Tibial artery (tissue), 4 donors: ENCODE results near the gene CYP51A1.
"Not testable (repeated sequence)": the region's sequence is repeated elsewhere in the genome, so short reads cannot be mapped to it uniquely, and the experiment has no call there.

Experiments
- DNase-seq, 2 donors: peaks; one replicate each; pipeline ENCODE4 v3.0.0-alpha.2; 2019
- H3K27ac ChIP-seq, 2 donors: fragments of 200-600 bp; sonication (generic) in 1 of 2; 1 replicate in 1 of 2; 2 replicates in 1 of 2; pipeline ENCODE4 v1.5.1; 2018 to 2019; ENCODE audit warnings: mild to moderate bottlenecking in 1 of 2
- H3K27me3 ChIP-seq, 2 donors: fragments of 200-600 bp; sonication (generic) in 1 of 2; one replicate each; pipeline versions ENCODE4 v1.5.1 to v1.6.0; 2016 to 2019
- H3K36me3 ChIP-seq, 3 donors: fragments of 200-600 bp; sonication (generic) in 2 of 3; one replicate each; pipeline ENCODE4 v1.5.1; 2016 to 2019; ENCODE audit warnings: mild to moderate bottlenecking in 2 of 3
- H3K4me1 ChIP-seq, 4 donors: fragments of 200-600 bp; sonication (generic) in 2 of 4; 1 replicate in 3 of 4; 2 replicates in 1 of 4; pipeline ENCODE4 v1.5.1; 2016 to 2019
- H3K4me3 ChIP-seq, 2 donors: fragments of 200-600 bp; sonication (generic) in 1 of 2; 1 replicate in 1 of 2; 2 replicates in 1 of 2; pipeline ENCODE4 v1.5.1; 2018 to 2019; ENCODE audit warnings: mild to moderate bottlenecking in 2 of 2
- H3K9me3 ChIP-seq, 3 donors: fragments of 200-600 bp; sonication (generic) in 1 of 3; one replicate each; pipeline ENCODE4 v1.5.1; 2016 to 2019
- intact Hi-C: fragments of 100-400 bp; cut with DNase I; formaldehyde crosslinking; loops from one replicate; pipeline ENCODE4 v1.15.0; 2023; ENCODE audit warnings: low total_unique reads
- TF ChIP-seq, protein P1 (sequence below), 2 experiments: fragments of 200-600 bp in 1 of 2; fragments of 450-650 bp in 1 of 2; IDR thresholded peaks; one replicate each; pipeline ENCODE4 v1.5.1; 2017 to 2019; ENCODE audit warnings: antibody characterized with exemption in 2 of 2, mild to moderate bottlenecking in 1 of 2, moderate library complexity in 1 of 2

The CYP51A1 gene

DNA sequence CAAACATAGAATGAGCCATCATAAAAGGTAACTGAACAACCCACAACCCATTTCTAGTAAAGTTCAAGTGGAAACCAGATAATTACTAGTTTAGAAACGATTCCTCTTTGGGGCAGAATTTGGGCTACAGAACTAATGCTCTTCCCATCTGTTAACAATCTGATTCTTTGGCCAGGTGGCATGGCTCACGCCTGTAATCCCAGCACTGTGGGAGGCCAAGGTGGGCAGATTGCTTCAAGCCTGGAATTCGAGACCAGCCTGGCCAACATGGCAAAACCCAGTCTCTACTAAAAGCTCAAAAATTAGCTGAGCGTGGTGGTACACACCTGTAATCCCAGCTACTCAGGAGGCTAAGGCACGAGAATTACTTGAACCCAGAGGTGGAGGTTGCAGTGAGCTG, 18.5 kb downstream of the CYP51A1 start:
- intact Hi-C loops = no loop called here
- Histone ChIP-seq H3K27me3 (no peaks in the 10 kb centered on the region), H3K27ac (no peak overlapping the region), H3K4me1 (no peaks in the 10 kb centered on the region), H3K9me3 (no peaks in the 10 kb centered on the region), H3K4me3 (no peak overlapping the region), H3K36me3 (peaks cover 25 to 51% (median 29%) of the 10 kb centered on the region in 3 donors)
- no peak for DNase-seq
- TF ChIP-seq, protein P1, sequence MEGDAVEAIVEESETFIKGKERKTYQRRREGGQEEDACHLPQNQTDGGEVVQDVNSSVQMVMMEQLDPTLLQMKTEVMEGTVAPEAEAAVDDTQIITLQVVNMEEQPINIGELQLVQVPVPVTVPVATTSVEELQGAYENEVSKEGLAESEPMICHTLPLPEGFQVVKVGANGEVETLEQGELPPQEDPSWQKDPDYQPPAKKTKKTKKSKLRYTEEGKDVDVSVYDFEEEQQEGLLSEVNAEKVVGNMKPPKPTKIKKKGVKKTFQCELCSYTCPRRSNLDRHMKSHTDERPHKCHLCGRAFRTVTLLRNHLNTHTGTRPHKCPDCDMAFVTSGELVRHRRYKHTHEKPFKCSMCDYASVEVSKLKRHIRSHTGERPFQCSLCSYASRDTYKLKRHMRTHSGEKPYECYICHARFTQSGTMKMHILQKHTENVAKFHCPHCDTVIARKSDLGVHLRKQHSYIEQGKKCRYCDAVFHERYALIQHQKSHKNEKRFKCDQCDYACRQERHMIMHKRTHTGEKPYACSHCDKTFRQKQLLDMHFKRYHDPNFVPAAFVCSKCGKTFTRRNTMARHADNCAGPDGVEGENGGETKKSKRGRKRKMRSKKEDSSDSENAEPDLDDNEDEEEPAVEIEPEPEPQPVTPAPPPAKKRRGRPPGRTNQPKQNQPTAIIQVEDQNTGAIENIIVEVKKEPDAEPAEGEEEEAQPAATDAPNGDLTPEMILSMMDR (IDR thresholded peaks at IDR 0.05) = no peak

DNA sequence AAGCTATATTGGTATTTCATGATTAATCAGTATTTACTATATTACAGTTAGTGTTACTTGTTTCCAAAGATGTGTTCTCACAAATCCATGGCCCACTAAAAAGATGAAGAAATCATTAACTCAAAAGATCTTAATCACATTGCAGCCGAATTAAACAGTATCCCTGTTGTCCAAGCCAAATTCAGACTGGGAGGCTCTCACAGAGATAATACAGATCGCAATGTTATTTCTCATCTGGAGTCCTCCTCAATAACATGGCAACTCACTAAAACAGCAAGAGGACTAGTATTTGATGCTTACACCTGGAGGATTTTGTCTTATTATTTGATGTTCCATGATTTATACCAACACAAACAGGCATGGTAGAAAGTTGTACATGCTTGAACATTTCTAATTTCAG, 23.4 kb downstream of the CYP51A1 start:
- H3K4me3 ChIP-seq = no peak overlapping the region
- peaks cover 14 to 68% (median 29%) of the 10 kb centered on the region in 3 donors for H3K36me3 ChIP-seq
- DNase-seq = no peak
- H3K9me3 ChIP-seq = no peaks in the 10 kb centered on the region
- intact Hi-C loops = no loop called here
- H3K27me3 ChIP-seq = no peaks in the 10 kb centered on the region
- H3K4me1 ChIP-seq = no peaks in the 10 kb centered on the region
- H3K27ac ChIP-seq = no peak overlapping the region
- TF ChIP-seq, protein P1 (IDR thresholded peaks at IDR 0.05) = no peak

DNA sequence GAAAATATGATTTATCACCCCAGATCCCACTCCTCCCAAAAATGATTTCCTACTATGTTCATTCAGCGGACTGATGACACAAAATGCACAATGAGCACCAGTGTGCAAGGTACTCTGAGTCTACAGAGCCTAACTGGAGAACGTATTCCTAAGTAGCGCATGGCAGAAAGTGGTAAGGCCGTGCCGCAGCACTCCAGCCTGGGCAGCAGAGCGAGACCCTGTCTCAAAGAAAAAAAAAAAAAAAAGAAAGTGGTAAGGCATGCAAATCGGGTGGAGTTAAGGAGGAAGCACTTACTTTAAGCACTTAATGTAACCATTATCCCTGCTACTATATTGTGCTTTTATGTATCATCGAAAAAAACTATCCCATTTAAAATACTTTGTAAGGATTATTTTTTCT, 25.5 kb downstream of the CYP51A1 start:
- Histone ChIP-seq H3K27ac (no peak overlapping the region), H3K27me3 (no peaks in the 10 kb centered on the region), H3K4me3 (no peak overlapping the region), H3K4me1 (no peaks in the 10 kb centered on the region), H3K36me3 (peaks cover 20 to 72% (median 42%) of the 10 kb centered on the region in 3 donors), H3K9me3 (no peaks in the 10 kb centered on the region)
- intact Hi-C loops = no loop called here
- no peak for DNase-seq
- TF ChIP-seq, protein P1 (IDR thresholded peaks at IDR 0.05) = no peak

DNA sequence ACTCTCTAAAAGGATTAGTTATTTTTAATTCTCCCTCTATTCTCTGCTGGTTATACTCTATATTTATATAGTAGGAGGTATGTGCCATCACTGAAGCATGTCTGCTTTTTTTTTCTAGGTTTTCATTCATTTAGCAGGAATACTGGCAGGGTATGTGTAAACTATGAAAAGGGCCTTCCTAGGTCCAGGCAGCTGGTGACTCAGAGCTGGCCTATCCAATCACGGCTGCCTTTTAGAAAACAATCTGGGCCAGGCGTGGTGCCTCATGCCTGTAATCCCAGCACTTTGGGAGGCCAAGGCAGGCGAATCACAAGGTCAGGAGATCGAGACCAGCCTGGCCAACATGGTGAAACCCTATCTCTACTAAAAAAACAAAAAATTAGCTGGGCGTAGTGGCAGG, 31.4 kb downstream of the CYP51A1 start:
- H3K36me3 ChIP-seq = peaks cover 58 to 95% (median 76%) of the 10 kb centered on the region in 3 donors
- intact Hi-C loops = not testable (repeated sequence)

DNA sequence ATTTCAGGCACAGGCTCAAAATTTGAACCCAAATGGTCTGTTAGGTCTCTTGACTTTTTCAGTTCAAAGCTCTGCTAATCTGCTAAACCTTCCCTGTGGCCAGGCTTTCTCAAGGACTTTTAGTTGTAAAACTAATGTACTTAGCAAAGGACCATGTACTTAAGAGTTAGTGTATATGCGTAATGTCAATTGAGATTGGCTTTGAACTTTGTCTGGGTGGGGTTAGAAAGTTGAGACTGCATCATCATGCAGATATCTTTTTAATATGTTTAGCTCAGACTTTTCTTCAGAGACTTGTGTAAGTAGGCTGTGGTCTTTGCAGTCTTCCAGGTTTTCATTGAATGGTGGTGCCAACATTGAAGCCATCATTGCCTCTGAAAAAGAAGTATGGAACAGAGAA, 33.7 kb downstream of the CYP51A1 start:
- H3K36me3 ChIP-seq = peaks cover 80 to 99% (median 85%) of the 10 kb centered on the region in 3 donors
- no peaks in the 10 kb centered on the region for H3K9me3 ChIP-seq
- no peaks in the 10 kb centered on the region for H3K4me1 ChIP-seq
- no peak overlapping the region for H3K27ac ChIP-seq
- no peak overlapping the region for H3K4me3 ChIP-seq
- intact Hi-C loops = no loop called here
- no peak for DNase-seq
- TF ChIP-seq, protein P1 (IDR thresholded peaks at IDR 0.05) = no peak
- no peaks in the 10 kb centered on the region for H3K27me3 ChIP-seq

More for the DNA sequence above, 31.4 kb downstream of the CYP51A1 start:
- not testable (repeated sequence) for H3K27ac ChIP-seq, H3K27me3 ChIP-seq, H3K4me1 ChIP-seq, H3K4me3 ChIP-seq, H3K9me3 ChIP-seq, DNase-seq

DNA sequence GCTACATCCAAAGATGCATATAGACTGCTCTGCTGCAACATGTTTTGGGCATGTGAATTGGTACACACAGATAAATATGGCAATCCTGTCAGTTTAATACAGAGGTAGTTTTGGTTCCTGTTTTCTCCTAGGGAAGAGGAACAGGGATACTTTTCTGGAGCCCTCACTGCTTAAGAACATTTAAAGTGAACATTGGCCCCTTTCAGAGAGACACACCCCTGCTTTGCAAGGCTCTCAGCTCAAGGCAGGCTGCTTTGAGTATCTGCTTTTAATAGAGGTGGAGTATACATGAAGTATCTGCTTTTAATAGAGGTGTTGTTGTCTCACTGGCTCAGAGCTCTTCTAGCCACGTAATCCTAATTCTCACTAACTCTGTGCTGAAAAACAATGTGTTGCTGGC, 38.9 kb downstream of the CYP51A1 start:
- DNase-seq = no peak
- H3K36me3 ChIP-seq = peaks cover 76 to 94% (median 76%) of the 10 kb centered on the region in 3 donors
- intact Hi-C loops = no loop called here

More for the DNA sequence above, 38.9 kb downstream of the CYP51A1 start:
- Histone ChIP-seq H3K9me3 (no peaks in the 10 kb centered on the region), H3K27me3 (no peaks in the 10 kb centered on the region), H3K4me3 (no peak overlapping the region), H3K27ac (no peak overlapping the region), H3K4me1 (no peaks in the 10 kb centered on the region)
- TF ChIP-seq, protein P1 (IDR thresholded peaks at IDR 0.05) = no peak
